GM12878 (cell line): ENCODE results near the gene HEMK1. TPM values are rescaled to one million over a fixed set of nuclear protein-coding genes. Genes with fewer than 3 reads are reported as not detected.
A peak's percentile ranks its signal among the peaks of the same experiment; 100 is the strongest.

Source experiments
- ATAC-seq: fragments of 200-7000 bp; cut with Tn5 transposase; 3 replicates; pipeline ENCODE4 v1.9.1; 2020; ENCODE audit warnings: mild to moderate bottlenecking, moderate library complexity
- BruUV-seq: library from RNA; stranded (reverse); fragments of 400-500 nt; replicated peaks from 2 replicates; lab custom pipeline; 2021; lab: Mats Ljungman, UMichigan
- CTCF ChIA-PET: fragments of 300-600 bp; sonication (Branson Sonifier 250); formaldehyde crosslinking; extraction: SDS; loops from one replicate; lab custom pipeline; 2021; ENCODE audit warnings: inconsistent platforms; lab: Yijun Ruan, JAX
- POLR2A ChIA-PET: fragments of 350-600 bp; formaldehyde crosslinking; extraction: SDS; loops from one replicate; lab custom pipeline; 2021; ENCODE audit warnings: inconsistent platforms; lab: Charles Lee
- RAD21 ChIA-PET: fragments of 300-600 bp; sonication (Branson Sonifier 250); formaldehyde crosslinking; loops from one replicate; lab custom pipeline; 2023; ENCODE audit warnings: antibody characterized with exemption; ENCODE audit not compliant: unreplicated experiment; lab: Charles Lee
- SMC1A ChIA-PET: fragments of 300-600 bp; sonication (Branson Sonifier 250); formaldehyde crosslinking; loops from one replicate; lab custom pipeline; 2023; ENCODE audit not compliant: unreplicated experiment, uncharacterized antibody; lab: Charles Lee
- DNase-seq: peaks from one replicate; pipeline ENCODE4 v3.0.0-alpha.2; 2011; ENCODE audit warnings: low read depth, low spot score
- FAIRE-seq: peaks from 3 replicates; lab custom pipeline; 2011; peaks lifted over from hg19 to GRCh38; lab: Jason Lieb, UNC
- H2AFZ ChIP-seq: 2 replicates; pipeline ENCODE4 v1.6.0; 2011; ENCODE audit warnings: low read depth, low read length, control low read depth; ENCODE audit not compliant: control insufficient read depth
- H3K27ac ChIP-seq: 2 replicates; pipeline ENCODE4 v1.5.1; 2011; ENCODE audit warnings: control low read depth; ENCODE audit not compliant: control insufficient read depth, insufficient read depth
- H3K27me3 ChIP-seq, 2 experiments: replicated peaks in 1 of 2; 2 replicates each; pipeline versions ENCODE4 v1.6.0 to v1.6.1; 2011; ENCODE audit warnings: low read length in 1 of 2; ENCODE audit not compliant: control insufficient read depth in 2 of 2, insufficient read depth in 2 of 2
- H3K36me3 ChIP-seq, 2 experiments: 2 replicates each; pipeline ENCODE4 v1.5.1; 2011; ENCODE audit warnings: low read length in 1 of 2; ENCODE audit not compliant: control insufficient read depth in 2 of 2, insufficient read depth in 2 of 2
- H3K4me1 ChIP-seq: 2 replicates; pipeline ENCODE4 v1.6.1; 2011; ENCODE audit warnings: mild to moderate bottlenecking, low read length, moderate library complexity, mixed read lengths; ENCODE audit not compliant: control insufficient read depth, insufficient read depth
- H3K4me2 ChIP-seq: 2 replicates; pipeline ENCODE4 v1.6.0; 2011; ENCODE audit warnings: control low read depth; ENCODE audit not compliant: control insufficient read depth, insufficient read depth
- H3K4me3 ChIP-seq: fragments of 200-600 bp; sonication (generic); 2 replicates; pipeline ENCODE4 v1.5.1; 2016
- H3K79me2 ChIP-seq: 2 replicates; pipeline ENCODE4 v1.6.0; 2011; ENCODE audit warnings: low read length; ENCODE audit not compliant: control insufficient read depth, insufficient read depth
- H3K9ac ChIP-seq: 2 replicates; pipeline ENCODE4 v1.8.0; 2011; ENCODE audit warnings: low read length, control low read depth, mixed read lengths; ENCODE audit not compliant: control insufficient read depth, insufficient read depth
- H3K9me3 ChIP-seq: replicated peaks from 3 replicates; pipeline ENCODE4 v1.5.1; 2011; ENCODE audit warnings: mild to moderate bottlenecking, low read length; ENCODE audit not compliant: control insufficient read depth, insufficient read depth
- H4K20me1 ChIP-seq: 2 replicates; pipeline ENCODE4 v1.6.0; 2011; ENCODE audit not compliant: control insufficient read depth, insufficient read depth
- BCL3 ChIP-seq: IDR thresholded peaks from 2 replicates; pipeline ENCODE4 v1.6.1; 2011; ENCODE audit warnings: borderline replicate concordance, low read depth, mild to moderate bottlenecking, moderate library complexity, low read length; ENCODE audit not compliant: insufficient read depth, poor library complexity, severe bottlenecking
- EED ChIP-seq: sonication (generic); IDR thresholded peaks from 2 replicates; pipeline ENCODE4 v1.6.1; 2016; ENCODE audit warnings: antibody characterized with exemption, low read depth
- EGR1 ChIP-seq, 2 experiments: IDR thresholded peaks; 1 replicate in 1 of 2; 2 replicates in 1 of 2; pipeline ENCODE4 v1.6.1; 2011 to 2012; ENCODE audit warnings: low read depth in 2 of 2, low read length in 2 of 2, borderline replicate concordance in 1 of 2, mild to moderate bottlenecking in 1 of 2, moderate library complexity in 1 of 2
- GABPA ChIP-seq: IDR thresholded peaks from 2 replicates; pipeline ENCODE4 v1.6.1; 2014; ENCODE audit warnings: antibody characterized with exemption, low read depth, mild to moderate bottlenecking, inconsistent platforms
- IRF4 ChIP-seq: IDR thresholded peaks from 2 replicates; pipeline ENCODE4 v1.6.1; 2011; ENCODE audit warnings: low read depth, low read length
- JUNB ChIP-seq: IDR thresholded peaks from 2 replicates; pipeline ENCODE4 v1.6.1; 2016; ENCODE audit warnings: antibody characterized with exemption, mild to moderate bottlenecking
- JUND ChIP-seq: IDR thresholded peaks from 2 replicates; pipeline ENCODE4 v1.6.1; 2012; ENCODE audit warnings: low read depth, mild to moderate bottlenecking, low read length, improper control_type of control experiment, moderate library complexity
- PAX5 ChIP-seq: IDR thresholded peaks from 2 replicates; pipeline ENCODE4 v1.6.1; 2011; ENCODE audit warnings: low read depth, low read length, borderline replicate concordance
- RUNX3 ChIP-seq: IDR thresholded peaks from 2 replicates; pipeline ENCODE4 v1.6.1; 2012; ENCODE audit warnings: low read length, inconsistent platforms
- SUPT20H ChIP-seq: IDR thresholded peaks from 2 replicates; pipeline ENCODE4 v1.6.1; 2011; ENCODE audit warnings: low read depth, mild to moderate bottlenecking, low read length, moderate library complexity, borderline replicate concordance; ENCODE audit not compliant: control insufficient read depth
- WGBS: methylation state at CpG from one replicate; pipeline ENCODE4 v1.1.6; 2016; ENCODE audit warnings: low lambda C conversion rate; ENCODE audit not compliant: insufficient replicate concordance, insufficient coverage; ENCODE audit errors: missing lambda C conversion rate; 5-methylcytosine and 5-hydroxymethylcytosine counted together
- in situ Hi-C: fragments of 300-500 bp; cut with MboI; formaldehyde crosslinking; loops from 9 replicates; pipeline ENCODE4 v1.14.3; 2018; ENCODE audit warnings: mixed read lengths
- intact Hi-C: fragments of 100-400 bp; cut with micrococcal nuclease; formaldehyde crosslinking; loops from one replicate; pipeline ENCODE4 v1.14.2; 2022; ENCODE audit not compliant: unreplicated experiment
- polyA plus RNA-seq, 11 experiments: library from polyadenylated mRNA; depleted of rRNA in 4 of 11; unstranded in 6 of 11; stranded (reverse) in 5 of 11; fragments of >200 nt; fragmentation: Nextera tagmentation in 4 of 11; fragmentation: Illumina TruSeq in 1 of 11; extraction: Ambion mirVana in 4 of 11; extraction: Trizol in 1 of 11; gene quantifications; 1 replicate in 1 of 11; 2 replicates in 10 of 11; pipeline versions ENCODE4 v1.2.1 to v1.2.3, GENCODE V29; 2011 to 2016; ENCODE audit warnings: inconsistent platforms in 2 of 11, missing spikeins in 2 of 11, low read depth in 1 of 11
- total RNA-seq, 4 experiments: library from RNA; depleted of rRNA in 3 of 4; stranded (reverse); fragments of >200 nt in 3 of 4; fragmentation: Illumina TruSeq in 1 of 4; extraction: Trizol in 1 of 4; gene quantifications; 2 replicates each; pipeline versions ENCODE4 v1.2.1 to v1.2.3, GENCODE V29; 2013 to 2021

HEMK1 gene
- total and polyA plus RNA-seq, 10 of the 15 experiments (the other 5 are each of a cell fraction or from before 2014, with no cell fraction given), result 2.8 to 19.0 (median 12.0) TPM

- DNase-seq, result no peak
- no peak overlapping the region for H3K9ac ChIP-seq
- H3K4me3 ChIP-seq, result no peak overlapping the region
- peaks cover 29% of the 10 kb centered on the region for H3K4me1 ChIP-seq
- TF ChIP-seq EED, result peak; percentile 65; the same call in 1 of the 2 replicates
- no peak for TF ChIP-seq JUND
- TF ChIP-seq JUNB, result peak; percentile 72
- TF ChIP-seq EGR1 (IDR thresholded peaks at IDR 0.05; ENCODE audit: borderline replicate concordance in 1 of 2, low read depth in 2 of 2, low read length in 2 of 2), result peak in 1 of 2 experiments; percentile 44; a peak in 1 of 3 replicates
- no peak for TF ChIP-seq GABPA
- TF ChIP-seq SUPT20H, result no peak
- TF ChIP-seq BCL3, result peak; percentile 64
- TF ChIP-seq RUNX3, result peak; percentile 50; the same call in 1 of the 2 replicates
- no peak for TF ChIP-seq PAX5
- peak; percentile 55; the same call in 1 of the 2 replicates for TF ChIP-seq IRF4
- no peak for FAIRE-seq
- H2AFZ ChIP-seq, result no peak overlapping the region
- H3K9me3 ChIP-seq, result no peaks in the 10 kb centered on the region
- in situ Hi-C loops (no loop called here), intact Hi-C loops (no loop called here)
- H3K79me2 ChIP-seq, result no peaks in the 10 kb centered on the region
- no peak overlapping the region for H3K4me2 ChIP-seq
- H4K20me1 ChIP-seq, result no peaks in the 10 kb centered on the region
- no peak overlapping the region for H3K27ac ChIP-seq
- POLR2A ChIA-PET, result interaction anchor here (0.7 to 7.0 kb wide), 6 partner anchors 15 to 226 kb away, joined by 3 to 54 read pairs (median 4); partner anchors contain the start of genes C3orf18, CISH and HEMK1
- BruUV-seq, result no TSS peak
- H3K36me3 ChIP-seq, result no peaks in the 10 kb centered on the region
- SMC1A ChIA-PET, result interaction anchor here (1.4 to 10.0 kb wide), 4 partner anchors 9 to 27 kb away, joined by 4 to 186 read pairs (median 49); partner anchors contain the start of genes CISH, HEMK1 and MAPKAPK3
- ATAC-seq, result no peak
- RAD21 ChIA-PET, result interaction anchor here (0.5 to 8.2 kb wide), 8 partner anchors 9 to 1617 kb away, joined by 3 to 135 read pairs (median 4); partner anchors contain the start of genes CISH and HEMK1
- H3K27me3 ChIP-seq, result no peaks in the 10 kb centered on the region
- WGBS, result 52% methylated on average over 6 of the region's 6 CpGs
- CTCF ChIA-PET, result interaction anchor here (1.1 to 11.1 kb wide), 5 partner anchors 15 to 43 kb away, joined by 3 to 317 read pairs (median 4); partner anchors contain the start of genes C3orf18, CISH, HEMK1 and MAPKAPK3
Measured at GRCh38 chr3:50585919-50586762, 16.8 kb downstream of the HEMK1 start.
